ENCODE data around the gene FRMPD1. TPM values are rescaled to one million over a fixed set of nuclear protein-coding genes. Genes with fewer than 3 reads are reported as not detected.

FRMPD1 gene
- total and polyA plus RNA-seq, 2 of the 4 experiments (the other 2 are of a cell fraction): not detected

- Histone ChIP-seq H2BK20ac (ENCODE audit: low read depth, low read length) (no peak overlapping the region), H2AFZ (replicated peaks; ENCODE audit: low read length, poor library complexity) (no peak overlapping the region), H3K18ac (ENCODE audit: low read depth, low read length) (no peak overlapping the region), H2BK15ac (ENCODE audit: low read depth, low read length) (no peak overlapping the region), H3K9ac (ENCODE audit: low read depth, low read length) (no peak overlapping the region), H2AK5ac (ENCODE audit: low read depth, low read length) (no peak overlapping the region), H2AK9ac (replicated peaks; ENCODE audit: low read depth, low read length, poor library complexity) (no peak overlapping the region), H3K56ac (ENCODE audit: extremely low read depth, insufficient read depth, low read length) (no peak overlapping the region), H3K9me3 (ENCODE audit: control insufficient read depth, insufficient read depth, low read length) (no peaks in the 10 kb centered on the region), H2BK120ac (ENCODE audit: low read depth, low read length) (no peak overlapping the region), H3K27me3 (ENCODE audit: control insufficient read depth, insufficient read depth, low read length) (peaks cover 7% of the 10 kb centered on the region), H3K4me1 (ENCODE audit: control insufficient read depth, insufficient read depth, low read length) (peaks cover 2% of the 10 kb centered on the region), H3K4me3 (ENCODE audit: insufficient read depth, low read depth, low read length) (no peak overlapping the region), H3K14ac (replicated peaks; ENCODE audit: low read depth, low read length) (no peak overlapping the region), H3K79me1 (ENCODE audit: low read depth in 1 of 2, low read length in 2 of 2) (no peaks in the 10 kb centered on the region), H3K9me1 (ENCODE audit: insufficient read depth, low read length) (no peaks in the 10 kb centered on the region), H4K8ac (ENCODE audit: low read depth in 2 of 2, low read length in 2 of 2) (no peak overlapping the region), H3K23ac (ENCODE audit: low read depth, low read length) (no peak overlapping the region), H3K4me2 (ENCODE audit: low read depth, low read length) (no peak overlapping the region), H4K20me1 (ENCODE audit: insufficient read depth, low read length) (no peaks in the 10 kb centered on the region), H2BK5ac (ENCODE audit: low read depth, low read length, poor library complexity, severe bottlenecking) (no peak overlapping the region), H4K91ac (ENCODE audit: insufficient read depth, low read depth, low read length) (no peak overlapping the region), H3K4ac (ENCODE audit: low read depth, low read length) (no peak overlapping the region), H3K36me3 (ENCODE audit: control insufficient read depth, insufficient read depth, low read length) (no peaks in the 10 kb centered on the region), H4K5ac (ENCODE audit: low read depth, low read length) (no peak overlapping the region), H3K27ac (ENCODE audit: insufficient read depth, low read length) (no peak overlapping the region)
- intact Hi-C loops (cut with micrococcal nuclease) (no loop called here), in situ Hi-C loops (cut with MboI; ENCODE audit: low sequenced_read_pairs) (no loop called here), dilution Hi-C loops (cut with HindIII; ENCODE audit: low sequenced_read_pairs, unreplicated experiment) (no loop called here)
- ChIA-PET POLR2A (ENCODE audit: unreplicated experiment) (no interaction called here), CTCF (no interaction called here)
- no CpG with 5 or more reads among the region's 1 CpG for WGBS, 2 experiments (ENCODE audit: extremely low coverage in 2 of 2, insufficient read length in 1 of 2)
- BruUV-seq (replicated peaks): no TSS peak
- DNase-seq (no peak), ATAC-seq (ENCODE audit: low read depth) (no peak)
- no peak for TF ChIP-seq POLR2A (IDR thresholded peaks at IDR 0.05; ENCODE audit: low read depth, low read length)
Observed at GRCh38 chr9:37624073-37624472, 26.7 kb upstream of the FRMPD1 start.

All from IMR-90 (cell line).